GM18520 (cell line): Measurements from ENCODE around the gene IDUA.

Experiments
- ATAC-seq: cut with Tn5 transposase; IDR thresholded peaks from one replicate; pipeline ENCODE4 v1.9.1; 2021; ENCODE audit not compliant: unreplicated experiment

IDUA gene

GRCh38 chr4:1027915-1028238 lies 41.0 kb downstream of the IDUA start:
- ATAC-seq = no peak

- ATAC-seq = no peak
Measured at GRCh38 chr4:1028574-1029220, 41.9 kb downstream of the IDUA start.

DNA sequence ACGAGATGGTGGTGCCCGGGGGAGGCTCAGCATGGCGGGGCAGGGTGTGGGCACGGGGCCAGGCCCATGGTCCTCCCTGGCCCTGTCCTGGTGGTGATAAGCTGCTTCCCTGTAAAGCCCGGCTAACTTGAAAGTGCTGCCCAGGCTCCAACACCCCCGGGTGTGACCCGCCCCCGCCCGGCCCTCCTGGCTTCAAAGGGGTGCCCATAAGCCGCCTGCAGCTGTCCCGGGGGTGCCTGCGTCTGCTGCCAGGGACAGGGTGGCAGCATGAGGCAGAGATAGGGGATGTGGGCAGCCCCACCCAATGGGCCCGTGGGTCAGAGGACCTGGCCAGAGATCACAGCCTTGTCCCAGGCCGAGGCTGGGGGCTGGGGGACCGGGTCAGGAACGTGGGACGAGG lies 42.7 kb downstream of the IDUA start:
- no peak for ATAC-seq

DNA sequence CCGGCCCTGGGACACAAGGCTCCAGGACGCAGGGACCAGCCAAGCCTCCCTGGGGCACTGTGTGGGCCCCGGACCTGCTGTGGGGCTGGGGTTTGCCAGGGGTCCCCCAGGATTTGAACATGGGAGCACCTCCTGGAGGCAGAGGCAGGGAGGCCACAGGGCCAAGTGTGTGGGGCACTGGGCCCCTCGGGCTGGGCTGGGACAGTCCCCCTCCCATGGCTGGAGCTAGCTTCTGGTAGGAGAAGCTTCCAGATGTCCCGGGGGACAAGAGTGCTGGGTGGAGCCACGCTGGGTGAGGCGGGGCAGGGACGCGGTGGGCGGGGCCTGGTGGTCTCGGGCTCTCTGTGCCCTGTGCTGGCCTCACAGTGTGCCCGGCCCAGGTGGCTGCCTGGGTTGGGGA lies 43.2 kb downstream of the IDUA start:
- no peak for ATAC-seq

GRCh38 chr4:1030559-1030958 lies 43.7 kb downstream of the IDUA start:
- no peak for ATAC-seq

DNA sequence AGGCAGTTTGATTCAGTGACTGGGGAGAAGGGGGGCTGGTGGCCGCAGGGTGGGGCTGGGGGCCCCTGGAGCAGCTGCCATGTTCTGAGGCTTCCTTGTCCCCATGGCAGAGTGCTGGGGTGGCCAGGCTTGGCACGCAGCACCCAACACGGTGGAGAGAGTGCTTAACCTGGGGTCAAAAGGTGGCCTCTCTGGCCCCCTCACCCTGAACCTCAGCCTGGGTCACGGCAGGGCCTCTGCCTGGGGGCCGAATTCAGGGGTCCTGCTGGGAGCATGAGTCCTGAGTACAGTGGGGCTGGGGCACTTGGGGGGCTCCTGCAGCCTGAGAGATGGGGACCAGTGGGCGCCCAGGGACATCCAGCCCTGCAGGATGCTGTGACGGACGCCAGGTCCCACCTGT lies 44.5 kb downstream of the IDUA start:
- ATAC-seq = no peak

GRCh38 chr4:1031956-1032795 lies 45.3 kb downstream of the IDUA start:
- ATAC-seq = no peak

DNA sequence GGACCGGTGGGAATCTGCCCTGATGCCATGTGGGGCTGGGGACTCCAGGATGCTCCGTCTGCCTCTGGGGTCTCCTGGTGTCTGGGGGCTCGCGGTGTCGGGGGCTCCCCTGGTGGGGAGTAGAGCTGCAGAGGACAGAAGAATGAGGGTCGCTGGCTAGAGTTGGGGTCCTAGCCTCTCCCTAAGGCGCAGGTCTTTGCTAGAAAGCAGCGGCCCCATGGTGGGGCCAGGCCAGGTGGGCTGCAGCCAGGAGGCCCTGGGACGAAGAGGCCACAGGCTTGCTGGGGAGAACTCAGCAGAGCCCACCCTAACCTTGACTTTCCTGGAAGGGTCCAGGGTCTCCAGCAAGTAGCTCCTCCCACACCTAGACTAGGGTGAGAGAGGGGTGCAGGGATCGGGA lies 46.0 kb downstream of the IDUA start:
- no peak for ATAC-seq

GRCh38 chr4:1033840-1034551 lies 47.2 kb downstream of the IDUA start:
- no peak for ATAC-seq

- no peak for ATAC-seq
Measured at GRCh38 chr4:1035510-1035909, 48.7 kb downstream of the IDUA start.

- ATAC-seq = no peak
Measured at GRCh38 chr4:1036095-1036494, 49.3 kb downstream of the IDUA start.

- no peak for ATAC-seq
Measured at GRCh38 chr4:1036976-1037810, 50.3 kb downstream of the IDUA start.

- no peak for ATAC-seq
Measured at GRCh38 chr4:1038948-1039492, 52.2 kb downstream of the IDUA start.

DNA sequence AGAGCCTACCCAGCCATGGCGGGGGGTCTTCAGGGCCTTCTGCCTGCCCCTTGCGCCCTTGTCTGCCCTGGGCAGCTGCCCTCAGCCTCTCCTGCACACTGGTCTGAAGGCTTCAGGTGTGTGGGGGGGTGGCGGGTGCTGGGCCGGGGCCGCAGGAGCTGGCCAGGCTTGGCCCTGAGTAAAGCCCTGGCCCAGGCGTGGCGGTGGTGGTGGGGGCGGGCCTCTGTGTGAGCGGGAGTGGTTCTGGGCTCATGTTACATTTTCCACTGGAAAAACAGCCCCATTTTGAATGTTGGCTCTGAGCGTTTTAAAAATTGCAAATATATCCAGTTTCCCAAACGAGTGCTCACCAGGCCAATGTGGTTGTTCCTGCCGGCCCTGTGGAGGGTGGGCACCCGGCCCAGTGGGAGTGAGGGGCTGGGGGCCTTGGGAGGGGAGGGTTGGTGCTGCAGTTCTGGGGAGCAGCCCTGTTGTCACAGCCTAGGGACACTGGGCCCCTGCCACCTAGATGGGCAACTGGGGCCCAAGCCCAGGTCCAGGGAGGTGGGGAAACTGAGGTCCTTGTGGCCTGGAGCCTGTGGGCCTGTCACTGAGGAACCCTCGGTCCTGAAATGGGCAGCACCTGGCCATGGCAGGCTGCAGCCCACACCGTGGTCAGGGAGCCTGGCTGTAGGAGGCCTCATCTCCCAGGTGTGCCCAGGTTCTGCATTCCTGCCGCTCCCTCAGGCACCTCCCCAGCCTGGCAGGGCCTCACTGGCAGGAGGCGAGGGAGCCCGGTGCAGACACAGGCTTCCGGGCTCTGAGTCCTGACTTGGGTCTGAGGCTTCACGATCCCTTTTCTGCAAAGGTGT lies 52.9 kb downstream of the IDUA start:
- no peak for ATAC-seq

DNA sequence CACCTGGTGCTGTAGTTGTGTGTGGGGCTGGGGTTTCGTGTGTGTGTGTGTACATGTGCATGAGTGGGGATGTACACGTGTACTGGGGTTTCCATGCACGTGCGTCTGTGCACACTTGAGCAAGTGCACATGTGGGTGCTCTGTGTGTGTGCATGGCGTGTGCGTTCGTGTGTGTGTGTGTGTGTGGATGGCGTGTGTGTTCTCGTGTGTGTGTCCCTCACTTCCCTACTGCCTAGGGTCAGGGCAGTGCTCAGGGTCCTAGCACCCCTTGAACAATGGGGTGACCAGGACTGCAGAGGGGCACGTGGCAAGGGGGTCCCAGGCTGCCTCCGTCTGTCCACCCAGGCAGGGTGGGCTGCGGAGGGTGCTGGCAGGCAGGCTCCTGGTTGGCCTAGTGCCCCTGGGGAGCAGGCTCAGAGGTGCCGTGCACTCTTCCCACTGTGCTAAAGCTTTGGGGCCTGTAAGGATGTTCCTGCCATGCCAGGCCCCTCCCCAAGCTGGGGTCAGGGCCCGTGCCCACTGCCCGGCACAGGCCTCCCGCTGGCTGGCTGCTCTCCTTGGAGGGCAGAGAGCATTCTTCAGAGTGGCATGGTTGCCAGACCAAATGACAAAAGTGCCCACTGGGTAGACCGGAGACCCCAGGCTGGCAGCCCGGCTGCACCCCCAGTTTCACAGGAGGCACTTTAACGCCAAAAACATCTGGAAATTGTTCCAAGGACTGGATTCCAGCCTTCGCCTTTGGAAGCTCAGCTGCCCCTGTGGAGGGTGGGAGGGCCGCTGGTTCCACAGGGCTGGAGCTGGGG lies 53.7 kb downstream of the IDUA start:
- no peak for ATAC-seq

DNA sequence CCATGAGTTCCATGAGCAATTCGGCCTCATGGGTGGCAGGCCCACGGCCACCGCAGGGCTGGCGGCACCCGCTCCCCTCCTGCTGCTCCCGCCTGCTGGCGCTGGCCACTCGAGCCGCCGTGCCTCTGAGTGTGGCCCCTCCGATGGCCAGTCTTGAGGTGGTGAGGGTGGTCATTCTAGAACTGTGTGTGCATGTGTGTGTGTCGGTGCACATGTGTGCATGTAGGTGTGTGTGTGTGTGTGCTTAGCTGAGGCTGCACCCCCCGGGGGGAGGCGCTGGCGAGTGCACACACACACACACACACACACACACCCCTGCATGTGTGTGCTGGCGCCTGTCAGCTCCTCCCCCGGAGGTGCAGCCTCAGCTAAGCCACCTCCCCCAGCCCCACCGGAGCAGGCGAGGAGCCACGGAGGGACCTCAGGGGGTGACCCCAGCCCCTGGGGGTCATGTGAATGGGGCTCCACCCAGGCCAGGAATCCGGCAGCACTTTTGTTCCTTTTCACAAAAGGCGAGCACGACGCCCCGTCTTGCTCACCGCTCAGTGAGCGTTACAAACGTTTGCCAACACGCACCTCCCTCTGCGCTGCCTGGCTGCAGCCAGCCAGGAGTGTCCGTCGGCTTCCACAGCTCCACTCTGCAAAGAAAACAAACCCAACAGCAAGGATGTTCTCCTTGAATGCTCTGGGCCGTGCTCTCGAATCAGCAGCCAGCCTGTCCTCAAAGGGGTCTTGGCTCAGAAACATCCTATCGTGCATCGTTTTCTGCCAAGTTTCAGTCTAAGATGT lies 54.5 kb downstream of the IDUA start:
- ATAC-seq = no peak

- ATAC-seq = no peak
Measured at GRCh38 chr4:1041936-1042330, 55.1 kb downstream of the IDUA start.

- ATAC-seq = no peak
Measured at GRCh38 chr4:1042352-1043055, 55.7 kb downstream of the IDUA start.
